DND-41 (cell line): ENCODE measurements around the gene TSPAN5.

ENCODE experiments used
- ATAC-seq: fragments of 200-7000 bp; cut with Tn5 transposase; 3 replicates; pipeline ENCODE4 v1.9.1; 2021; ENCODE audit warnings: low read depth; ENCODE audit not compliant: insufficient read depth
- DNase-seq: peaks from one replicate; pipeline ENCODE4 v3.0.0-alpha.2; 2020
- H2AFZ ChIP-seq: 2 replicates; pipeline ENCODE4 v1.6.0; 2012; ENCODE audit warnings: low read depth, low read length
- H3K27ac ChIP-seq: 2 replicates; pipeline ENCODE4 v1.5.1; 2012; ENCODE audit warnings: low read length, inconsistent platforms
- H3K27me3 ChIP-seq: fragments of 200-600 bp; sonication (generic); 2 replicates; pipeline ENCODE4 v1.6.0; 2012; ENCODE audit warnings: low read length, mild to moderate bottlenecking, inconsistent platforms; ENCODE audit not compliant: insufficient read depth, poor library complexity
- H3K36me3 ChIP-seq: 2 replicates; pipeline ENCODE4 v1.5.1; 2012; ENCODE audit warnings: low read length, inconsistent platforms; ENCODE audit not compliant: insufficient read depth
- H3K4me1 ChIP-seq: 2 replicates; pipeline ENCODE4 v1.5.1; 2012; ENCODE audit warnings: mild to moderate bottlenecking, low read length; ENCODE audit not compliant: insufficient read depth
- H3K4me2 ChIP-seq: 2 replicates; pipeline ENCODE4 v1.6.0; 2012; ENCODE audit warnings: mild to moderate bottlenecking, moderate library complexity, low read length, inconsistent platforms; ENCODE audit not compliant: insufficient read depth
- H3K4me3 ChIP-seq, 2 experiments: fragments of 200-600 bp in 1 of 2; shearing (Covaris generic) in 1 of 2; 2 replicates each; pipeline ENCODE4 v1.5.1; 2012 to 2016; ENCODE audit warnings: inconsistent platforms in 2 of 2, low read length in 2 of 2, mild to moderate bottlenecking in 2 of 2, low read depth in 1 of 2, moderate library complexity in 1 of 2
- H3K79me2 ChIP-seq: 2 replicates; pipeline ENCODE4 v1.6.0; 2012; ENCODE audit warnings: low read length, inconsistent platforms; ENCODE audit not compliant: insufficient read depth
- H3K9ac ChIP-seq: 2 replicates; pipeline ENCODE4 v1.6.0; 2012; ENCODE audit warnings: low read depth, mild to moderate bottlenecking, inconsistent platforms, low read length, moderate library complexity
- H3K9me3 ChIP-seq: 2 replicates; pipeline ENCODE4 v1.5.1; 2012; ENCODE audit warnings: low read length, moderate library complexity, mild to moderate bottlenecking, inconsistent platforms; ENCODE audit not compliant: insufficient read depth, severe bottlenecking
- H4K20me1 ChIP-seq: 2 replicates; pipeline ENCODE4 v1.6.0; 2012; ENCODE audit warnings: low read length; ENCODE audit not compliant: insufficient read depth
- CTCF ChIP-seq: IDR thresholded peaks from 2 replicates; pipeline ENCODE4 v1.5.1; 2012; ENCODE audit warnings: borderline replicate concordance, low read length, moderate library complexity, mild to moderate bottlenecking; ENCODE audit not compliant: poor library complexity, severe bottlenecking; ENCODE audit errors: extremely low read depth
- EZH2 ChIP-seq: IDR thresholded peaks from 3 replicates; pipeline ENCODE4 v1.6.1; 2012; ENCODE audit warnings: borderline replicate concordance, low read depth, mild to moderate bottlenecking, moderate library complexity, low read length, inconsistent platforms; ENCODE audit not compliant: severe bottlenecking

Gene TSPAN5

GRCh38 chr4:98446499-98447375 lies 211.7 kb downstream of the TSPAN5 start:
- Histone ChIP-seq H2AFZ (peak overlapping the region; percentile 37), H3K36me3 (peaks cover 25% of the 10 kb centered on the region), H3K4me3 (peak overlapping the region in 1 of 2 experiments; percentile 41; a peak in 2 of 4 replicates), H4K20me1 (no peaks in the 10 kb centered on the region), H3K79me2 (no peaks in the 10 kb centered on the region), H3K9me3 (no peaks in the 10 kb centered on the region), H3K9ac (peak overlapping the region; percentile 43), H3K27me3 (no peaks in the 10 kb centered on the region), H3K4me1 (peaks cover 55% of the 10 kb centered on the region), H3K4me2 (peak overlapping the region; percentile 55), H3K27ac (peak overlapping the region; percentile 89)
- peak; percentile 87 for ATAC-seq
- TF ChIP-seq CTCF = no peak
- TF ChIP-seq EZH2 = no peak
- peak; percentile 89 for DNase-seq

GRCh38 chr4:98444371-98444770 lies 214.0 kb downstream of the TSPAN5 start:
- Histone ChIP-seq H3K27ac (no peak overlapping the region), H3K4me2 (no peak overlapping the region), H3K4me1 (peaks cover 44% of the 10 kb centered on the region), H3K4me3 (no peak overlapping the region), H4K20me1 (no peaks in the 10 kb centered on the region), H3K9ac (no peak overlapping the region), H2AFZ (no peak overlapping the region), H3K79me2 (no peaks in the 10 kb centered on the region), H3K27me3 (no peaks in the 10 kb centered on the region), H3K9me3 (no peaks in the 10 kb centered on the region), H3K36me3 (peaks cover 44% of the 10 kb centered on the region)
- ATAC-seq (no peak), DNase-seq (no peak)
- TF ChIP-seq EZH2 = no peak
- TF ChIP-seq CTCF = no peak

- no peak overlapping the region for H2AFZ ChIP-seq
- peaks cover 47% of the 10 kb centered on the region for H3K36me3 ChIP-seq
- H3K9ac ChIP-seq = no peak overlapping the region
- no peaks in the 10 kb centered on the region for H3K27me3 ChIP-seq
- no peak for TF ChIP-seq EZH2
- TF ChIP-seq CTCF = no peak
- no peak for DNase-seq
- no peaks in the 10 kb centered on the region for H3K4me1 ChIP-seq
- H3K4me3 ChIP-seq = no peak overlapping the region
- H3K4me2 ChIP-seq = no peak overlapping the region
- no peak overlapping the region for H3K27ac ChIP-seq
- no peaks in the 10 kb centered on the region for H3K9me3 ChIP-seq
- H3K79me2 ChIP-seq = no peaks in the 10 kb centered on the region
- no peak for ATAC-seq
- H4K20me1 ChIP-seq = no peaks in the 10 kb centered on the region
These were observed 223.6 kb downstream of the TSPAN5 start for GRCh38 chr4:98434816-98435215.
